ENCODE results near the gene NF1.

The NF1 gene

GRCh38 chr17:31072186-31072585 is 22.6 kb upstream of the NF1 start (continued):
- TF ChIP-seq ZNF704 (tag by site-specific recombination; IDR thresholded peaks at IDR 0.05) (no peak), ZNF664 (tag by site-specific recombination; IDR thresholded peaks at IDR 0.05) (no peak), GLI2 (tag by site-specific recombination; IDR thresholded peaks at IDR 0.05; ENCODE audit: borderline replicate concordance, low read depth) (no peak), ZNF266 (tag by site-specific recombination; IDR thresholded peaks at IDR 0.05; ENCODE audit: low read depth) (no peak), ZNF350 (tag by site-specific recombination; IDR thresholded peaks at IDR 0.05) (no peak), GFI1B (tag by site-specific recombination; IDR thresholded peaks at IDR 0.05) (no peak), ZNF2 (tag by site-specific recombination; IDR thresholded peaks at IDR 0.05) (no peak), ZBTB17 (tag by site-specific recombination; IDR thresholded peaks at IDR 0.05) (peak; percentile 49), ZBTB49 (tag by site-specific recombination; IDR thresholded peaks at IDR 0.05; ENCODE audit: low read depth) (no peak), ZNF558 (tag by site-specific recombination; IDR thresholded peaks at IDR 0.05) (no peak), ZEB2 (tag by site-specific recombination; IDR thresholded peaks at IDR 0.05) (peak; percentile 48; the same call in 1 of the 2 replicates), ZNF473 (tag by site-specific recombination; IDR thresholded peaks at IDR 0.05) (no peak), BCL6B (tag by site-specific recombination; IDR thresholded peaks at IDR 0.05) (no peak), SCRT1 (tag by site-specific recombination; IDR thresholded peaks at IDR 0.05; ENCODE audit: borderline replicate concordance) (no peak), ZNF426 (tag by site-specific recombination; IDR thresholded peaks at IDR 0.05) (no peak), GLIS1 (tag by site-specific recombination; IDR thresholded peaks at IDR 0.05) (no peak), ZNF394 (tag by site-specific recombination; IDR thresholded peaks at IDR 0.05; ENCODE audit: borderline replicate concordance) (no peak), ZBTB44 (tag by site-specific recombination; IDR thresholded peaks at IDR 0.05) (peak; percentile 92), ZNF48 (tag by site-specific recombination; IDR thresholded peaks at IDR 0.05) (no peak), ZNF677 (tag by site-specific recombination; IDR thresholded peaks at IDR 0.05) (no peak), ZFP37 (tag by site-specific recombination; IDR thresholded peaks at IDR 0.05) (no peak), HIC1 (tag by site-specific recombination; IDR thresholded peaks at IDR 0.05) (no peak), ZNF175 (tag by site-specific recombination; IDR thresholded peaks at IDR 0.05) (no peak), RBAK (tag by site-specific recombination; IDR thresholded peaks at IDR 0.05) (no peak), ZNF701 (tag by site-specific recombination; IDR thresholded peaks at IDR 0.05) (no peak), MYNN (tag by site-specific recombination; IDR thresholded peaks at IDR 0.05; ENCODE audit: borderline replicate concordance) (no peak), SP7 (tag by site-specific recombination; IDR thresholded peaks at IDR 0.05) (peak; percentile 41; the same call in 1 of the 2 replicates), ZNF560 (tag by site-specific recombination; IDR thresholded peaks at IDR 0.05; ENCODE audit: borderline replicate concordance) (no peak), KLF8 (tag by site-specific recombination; IDR thresholded peaks at IDR 0.05) (no peak), MEIS1 (CRISPR knock-in tag; IDR thresholded peaks at IDR 0.05; ENCODE audit: borderline replicate concordance) (no peak)

Measured in HEK293 (cell line).